Vagina (tissue), 2 donors: ENCODE measurements around the gene SELENOS.

Experiments
- POLR2A ChIP-seq, 2 donors: fragments of 450-650 bp; IDR thresholded peaks; one replicate each; pipeline ENCODE4 v1.6.1; 2017; ENCODE audit warnings: antibody characterized with exemption in 2 of 2, mild to moderate bottlenecking in 2 of 2, moderate library complexity in 2 of 2
- POLR2AphosphoS5 ChIP-seq, 2 donors: sonication (generic); formaldehyde crosslinking; IDR thresholded peaks; one replicate each; pipeline ENCODE4 v1.9.0; 2017; ENCODE audit warnings: antibody characterized with exemption in 2 of 2, mild to moderate bottlenecking in 2 of 2, low read depth in 1 of 2; ENCODE audit not compliant: insufficient read depth in 1 of 2
- TF ChIP-seq, protein P1 (sequence below), 3 experiments: fragments of 450-650 bp in 2 of 3; fragments of 200-600 bp in 1 of 3; sonication (generic) in 1 of 3; IDR thresholded peaks; one replicate each; pipeline ENCODE4 v1.5.1; 2017 to 2019; ENCODE audit warnings: antibody characterized with exemption in 3 of 3, mild to moderate bottlenecking in 2 of 3, moderate library complexity in 2 of 3

DNA sequence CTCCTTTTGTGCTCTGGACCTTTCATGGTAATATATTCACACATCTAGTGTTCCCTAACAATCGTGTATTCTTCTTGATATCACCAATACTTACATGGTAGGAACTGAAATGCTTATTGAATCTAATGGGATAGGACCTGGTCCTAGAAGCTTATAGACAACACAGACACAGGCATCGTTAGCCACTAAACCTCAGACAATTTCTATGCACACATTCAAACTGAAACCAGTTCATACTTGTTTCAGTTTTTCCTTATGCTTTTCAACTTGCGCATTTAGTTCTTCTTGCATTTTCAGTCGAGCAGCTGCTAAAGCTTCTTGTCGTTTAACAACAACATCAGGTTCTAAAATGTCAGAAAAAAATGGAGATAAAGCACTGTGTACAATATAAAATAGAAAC is 2.3 kb downstream of the SELENOS start:
- TF ChIP-seq, protein P1, sequence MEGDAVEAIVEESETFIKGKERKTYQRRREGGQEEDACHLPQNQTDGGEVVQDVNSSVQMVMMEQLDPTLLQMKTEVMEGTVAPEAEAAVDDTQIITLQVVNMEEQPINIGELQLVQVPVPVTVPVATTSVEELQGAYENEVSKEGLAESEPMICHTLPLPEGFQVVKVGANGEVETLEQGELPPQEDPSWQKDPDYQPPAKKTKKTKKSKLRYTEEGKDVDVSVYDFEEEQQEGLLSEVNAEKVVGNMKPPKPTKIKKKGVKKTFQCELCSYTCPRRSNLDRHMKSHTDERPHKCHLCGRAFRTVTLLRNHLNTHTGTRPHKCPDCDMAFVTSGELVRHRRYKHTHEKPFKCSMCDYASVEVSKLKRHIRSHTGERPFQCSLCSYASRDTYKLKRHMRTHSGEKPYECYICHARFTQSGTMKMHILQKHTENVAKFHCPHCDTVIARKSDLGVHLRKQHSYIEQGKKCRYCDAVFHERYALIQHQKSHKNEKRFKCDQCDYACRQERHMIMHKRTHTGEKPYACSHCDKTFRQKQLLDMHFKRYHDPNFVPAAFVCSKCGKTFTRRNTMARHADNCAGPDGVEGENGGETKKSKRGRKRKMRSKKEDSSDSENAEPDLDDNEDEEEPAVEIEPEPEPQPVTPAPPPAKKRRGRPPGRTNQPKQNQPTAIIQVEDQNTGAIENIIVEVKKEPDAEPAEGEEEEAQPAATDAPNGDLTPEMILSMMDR (IDR thresholded peaks at IDR 0.05): no peak
- TF ChIP-seq POLR2A (IDR thresholded peaks at IDR 0.05): no peak
- no peak for TF ChIP-seq POLR2AphosphoS5 (IDR thresholded peaks at IDR 0.05; ENCODE audit: insufficient read depth in 1 of 2, low read depth in 1 of 2)
